ENCODE measurements around the gene SSU72. TPM values are rescaled to one million over a fixed set of nuclear protein-coding genes. Genes with fewer than 3 reads are reported as not detected.

SSU72 gene
- total RNA-seq, 2 donors from 2014 or later, result 107 to 118 TPM

- ATAC-seq (peak in 1 of 2 donors; percentile 74), DNase-seq (no peak)
- intact Hi-C loops (cut with DNase I), result no loop called here
Measured at GRCh38 chr1:1550591-1551432, 23.9 kb downstream of the SSU72 start.

- DNase-seq (no peak), ATAC-seq (no peak)
- intact Hi-C loops (cut with DNase I), result no loop called here
Measured at GRCh38 chr1:1550087-1550486, 24.6 kb downstream of the SSU72 start.

GRCh38 chr1:1548591-1548990 is 26.1 kb downstream of the SSU72 start:
- intact Hi-C loops (cut with DNase I), result no loop called here
- peak in 1 of 2 donors; percentile 17 for ATAC-seq
- no peak for DNase-seq

- DNase-seq (no peak), ATAC-seq (no peak)
- intact Hi-C loops (cut with DNase I), result no loop called here
Measured at GRCh38 chr1:1547476-1547875, 27.2 kb downstream of the SSU72 start.

- ATAC-seq, result no peak
- intact Hi-C loops (cut with DNase I), result no loop called here
- DNase-seq, result no peak
Measured at GRCh38 chr1:1547011-1547410, 27.7 kb downstream of the SSU72 start.

- DNase-seq, result no peak
- intact Hi-C loops (cut with DNase I), result no loop called here
- no peak for ATAC-seq
Measured at GRCh38 chr1:1545946-1546737, 28.5 kb downstream of the SSU72 start.

GRCh38 chr1:1544544-1544943 is 30.1 kb downstream of the SSU72 start:
- no peak for DNase-seq
- no peak for ATAC-seq
- intact Hi-C loops (cut with DNase I), result no loop called here

- ATAC-seq (peak; percentile 46 to 56), DNase-seq (peak; percentile 83)
- intact Hi-C loops (cut with DNase I), result no loop called here
Measured at GRCh38 chr1:1543706-1544099, 31.0 kb downstream of the SSU72 start.

GRCh38 chr1:1542766-1543705 is 31.6 kb downstream of the SSU72 start:
- no peak for ATAC-seq
- intact Hi-C loops (cut with DNase I), result no loop called here
- no peak for DNase-seq

- no peak for DNase-seq
- intact Hi-C loops (cut with DNase I), result no loop called here
- no peak for ATAC-seq
Measured at GRCh38 chr1:1541956-1542765, 32.5 kb downstream of the SSU72 start.

GRCh38 chr1:1540818-1541628 is 33.6 kb downstream of the SSU72 start:
- intact Hi-C loops (cut with DNase I), result no loop called here
- DNase-seq, result no peak
- peak; percentile 5 to 18 for ATAC-seq

GRCh38 chr1:1540090-1540817 is 34.4 kb downstream of the SSU72 start, which contains the start of gene TMEM240:
Gene TMEM240 (minus strand): TSS chr1:1540624. CDS start chr1:1540346, 278 bp downstream.
- DNase-seq (peak; percentile 89), ATAC-seq (peak; percentile 77 to 79)
- intact Hi-C loops (cut with DNase I), result no loop called here

- intact Hi-C loops (cut with DNase I), result no loop called here
- ATAC-seq (peak in 1 of 2 donors; percentile 16), DNase-seq (no peak)
Measured at GRCh38 chr1:1539310-1540089, 35.2 kb downstream of the SSU72 start.

- no peak for DNase-seq
- intact Hi-C loops (cut with DNase I), result no loop called here
Measured at GRCh38 chr1:1538989-1539309, 35.7 kb downstream of the SSU72 start.

GRCh38 chr1:1538334-1538733 is 36.3 kb downstream of the SSU72 start:
- DNase-seq, result no peak
- intact Hi-C loops (cut with DNase I), result no loop called here
- no peak for ATAC-seq

More at GRCh38 chr1:1538989-1539309, 35.7 kb downstream of the SSU72 start:
- no peak for ATAC-seq

GRCh38 chr1:1537626-1538250 is 36.9 kb downstream of the SSU72 start:
- DNase-seq (no peak), ATAC-seq (no peak)
- intact Hi-C loops (cut with DNase I), result no loop called here

Data from left cardiac atrium (tissue), 4 donors.